PC-3 (cell line): ENCODE measurements around the gene CNST. TPM values are rescaled to one million over a fixed set of nuclear protein-coding genes. Genes with fewer than 3 reads are reported as not detected.

Experiments
- ATAC-seq: fragments of 200-7000 bp; cut with Tn5 transposase; 2 replicates; pipeline ENCODE4 v1.9.1; 2020; ENCODE audit warnings: mild to moderate bottlenecking, moderate library complexity
- BruUV-seq: library from RNA; stranded (reverse); fragments of 400-500 nt; replicated peaks from 2 replicates; lab custom pipeline; 2021; lab: Mats Ljungman, UMichigan
- CTCF ChIA-PET: fragments of 300-600 bp; sonication (Branson Sonifier 250); formaldehyde crosslinking; loops from one replicate; lab custom pipeline; 2022; ENCODE audit warnings: antibody characterized with exemption; lab: Charles Lee
- POLR2A ChIA-PET: fragments of 300-600 bp; sonication (Branson Sonifier 250); formaldehyde crosslinking; loops from one replicate; lab custom pipeline; 2022; ENCODE audit warnings: antibody characterized with exemption; ENCODE audit not compliant: unreplicated experiment; lab: Charles Lee
- DNase-seq: peaks from one replicate; pipeline ENCODE4 v3.0.0-alpha.2; 2015
- H2AFZ ChIP-seq: fragments of 300-600 bp; sonication (generic); 2 replicates; pipeline ENCODE4 v1.6.0; 2016; ENCODE audit warnings: antibody characterized with exemption, low read length
- H3F3A ChIP-seq: fragments of 300-600 bp; sonication (generic); one replicate; pipeline ENCODE4 v1.6.0; 2017; ENCODE audit warnings: antibody characterized with exemption, low read length, control low read depth, mild to moderate bottlenecking; ENCODE audit not compliant: unreplicated experiment
- H3K27ac ChIP-seq: fragments of 300-600 bp; sonication (generic); 2 replicates; pipeline ENCODE4 v1.5.1; 2016; ENCODE audit warnings: mild to moderate bottlenecking, low read length
- H3K27me3 ChIP-seq: fragments of 300-600 bp; sonication (generic); 2 replicates; pipeline ENCODE4 v1.6.1; 2016; ENCODE audit warnings: low read length, mixed read lengths
- H3K36me3 ChIP-seq: fragments of 300-600 bp; sonication (generic); 2 replicates; pipeline ENCODE4 v1.6.1; 2016; ENCODE audit warnings: low read depth, mixed run types, low read length, mixed read lengths
- H3K4me1 ChIP-seq: fragments of 300-600 bp; sonication (generic); 2 replicates; pipeline ENCODE4 v1.5.1; 2016; ENCODE audit warnings: low read length; ENCODE audit not compliant: insufficient read depth
- H3K4me2 ChIP-seq: fragments of 300-600 bp; sonication (generic); 2 replicates; pipeline ENCODE4 v1.6.0; 2016; ENCODE audit warnings: low read length
- H3K4me3 ChIP-seq: fragments of 300-600 bp; sonication (generic); 2 replicates; pipeline ENCODE4 v1.5.1; 2016; ENCODE audit warnings: mild to moderate bottlenecking, low read length, mixed read lengths
- H3K79me2 ChIP-seq: fragments of 300-600 bp; sonication (generic); 2 replicates; pipeline ENCODE4 v1.6.1; 2017; ENCODE audit warnings: low read length, mixed read lengths
- H3K9ac ChIP-seq: fragments of 300-600 bp; sonication (generic); 2 replicates; pipeline ENCODE4 v1.6.0; 2016; ENCODE audit warnings: mild to moderate bottlenecking, low read length
- H3K9me2 ChIP-seq: fragments of 300-600 bp; sonication (generic); replicated peaks from 2 replicates; pipeline ENCODE4 v1.6.1; 2016; ENCODE audit warnings: mixed run types, low read length, mixed read lengths
- H3K9me3 ChIP-seq: fragments of 300-600 bp; sonication (generic); 2 replicates; pipeline ENCODE4 v1.6.1; 2016; ENCODE audit warnings: low read length, mixed read lengths
- H4K20me1 ChIP-seq: fragments of 300-600 bp; sonication (generic); 2 replicates; pipeline ENCODE4 v1.6.1; 2016; ENCODE audit warnings: low read length, mixed read lengths
- EZH2 ChIP-seq: fragments of 300-600 bp; sonication (generic); IDR thresholded peaks from one replicate; pipeline ENCODE4 v1.6.1; 2017; ENCODE audit warnings: antibody characterized with exemption, mild to moderate bottlenecking, low read length; ENCODE audit not compliant: unreplicated experiment
- EZH2phosphoT487 ChIP-seq: fragments of 300-600 bp; sonication (generic); IDR thresholded peaks from 2 replicates; pipeline ENCODE4 v1.6.1; 2018; ENCODE audit warnings: mild to moderate bottlenecking, antibody characterized with exemption, low read length, borderline replicate concordance
- intact Hi-C: fragments of 100-400 bp; cut with micrococcal nuclease; formaldehyde crosslinking; loops from 2 replicates; pipeline ENCODE4 v1.9.0; 2023
- total RNA-seq: library from RNA; depleted of rRNA; stranded (reverse); fragments of >200 nt; gene quantifications from 2 replicates; pipeline ENCODE4 v1.2.3, GENCODE V29; 2014
- TF ChIP-seq, protein P1 (sequence below): fragments of 300-600 bp; sonication (generic); conservative IDR thresholded peaks from 2 replicates; pipeline ENCODE4 v1.5.1; 2017; ENCODE audit warnings: antibody characterized with exemption, low read depth, mild to moderate bottlenecking, low read length

CNST gene
- total RNA-seq, 1 experiment from 2014 or later: 13.5 TPM

DNA sequence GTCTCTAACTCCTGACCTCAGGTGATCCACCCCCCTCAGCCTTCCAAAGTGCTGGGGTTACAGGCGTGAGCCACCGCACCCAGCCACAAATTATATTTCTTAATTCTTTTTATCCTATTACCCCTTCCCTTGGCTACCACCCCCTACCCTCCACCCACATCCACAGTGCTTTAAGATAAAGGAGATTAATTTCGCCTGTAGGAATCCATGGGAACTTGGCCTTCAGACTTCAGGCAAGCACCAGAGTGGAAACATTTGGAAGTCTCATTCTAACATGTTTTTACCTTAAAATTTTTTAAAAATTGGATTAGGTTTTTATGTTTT is 10.4 kb downstream of the CNST start:
- ChIA-PET POLR2A (no interaction called here), CTCF (no interaction called here)
- Histone ChIP-seq H3K27ac (no peak overlapping the region), H3K79me2 (peaks cover 44% of the 10 kb centered on the region), H4K20me1 (no peaks in the 10 kb centered on the region), H3K9me2 (no peaks in the 10 kb centered on the region), H3K27me3 (no peaks in the 10 kb centered on the region), H3K9ac (no peak overlapping the region), H3K9me3 (no peaks in the 10 kb centered on the region), H3K4me3 (no peak overlapping the region), H3K4me2 (no peak overlapping the region), H3K36me3 (no peaks in the 10 kb centered on the region), H3K4me1 (no peaks in the 10 kb centered on the region), H3F3A (no peaks in the 10 kb centered on the region), H2AFZ (no peak overlapping the region)
- no TSS peak for BruUV-seq
- intact Hi-C loops: no loop called here
- TF ChIP-seq, protein P1, sequence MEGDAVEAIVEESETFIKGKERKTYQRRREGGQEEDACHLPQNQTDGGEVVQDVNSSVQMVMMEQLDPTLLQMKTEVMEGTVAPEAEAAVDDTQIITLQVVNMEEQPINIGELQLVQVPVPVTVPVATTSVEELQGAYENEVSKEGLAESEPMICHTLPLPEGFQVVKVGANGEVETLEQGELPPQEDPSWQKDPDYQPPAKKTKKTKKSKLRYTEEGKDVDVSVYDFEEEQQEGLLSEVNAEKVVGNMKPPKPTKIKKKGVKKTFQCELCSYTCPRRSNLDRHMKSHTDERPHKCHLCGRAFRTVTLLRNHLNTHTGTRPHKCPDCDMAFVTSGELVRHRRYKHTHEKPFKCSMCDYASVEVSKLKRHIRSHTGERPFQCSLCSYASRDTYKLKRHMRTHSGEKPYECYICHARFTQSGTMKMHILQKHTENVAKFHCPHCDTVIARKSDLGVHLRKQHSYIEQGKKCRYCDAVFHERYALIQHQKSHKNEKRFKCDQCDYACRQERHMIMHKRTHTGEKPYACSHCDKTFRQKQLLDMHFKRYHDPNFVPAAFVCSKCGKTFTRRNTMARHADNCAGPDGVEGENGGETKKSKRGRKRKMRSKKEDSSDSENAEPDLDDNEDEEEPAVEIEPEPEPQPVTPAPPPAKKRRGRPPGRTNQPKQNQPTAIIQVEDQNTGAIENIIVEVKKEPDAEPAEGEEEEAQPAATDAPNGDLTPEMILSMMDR: no peak
- no peak for TF ChIP-seq EZH2phosphoT487
- TF ChIP-seq EZH2: no peak
- ATAC-seq (no peak), DNase-seq (no peak)

GRCh38 chr1:246577082-246577719 is 10.9 kb downstream of the CNST start:
- H2AFZ ChIP-seq: no peak overlapping the region
- DNase-seq: no peak
- BruUV-seq: no TSS peak
- ChIA-PET CTCF (no interaction called here), POLR2A (no interaction called here)
- no peaks in the 10 kb centered on the region for H3K9me3 ChIP-seq
- H3F3A ChIP-seq: no peaks in the 10 kb centered on the region
- peaks cover 40% of the 10 kb centered on the region for H3K79me2 ChIP-seq
- H3K9me2 ChIP-seq: no peaks in the 10 kb centered on the region
- no peaks in the 10 kb centered on the region for H3K36me3 ChIP-seq
- H3K27me3 ChIP-seq: no peaks in the 10 kb centered on the region
- H3K4me2 ChIP-seq: no peak overlapping the region
- H4K20me1 ChIP-seq: no peaks in the 10 kb centered on the region
- TF ChIP-seq EZH2phosphoT487 (no peak), EZH2 (no peak)
- TF ChIP-seq, protein P1: no peak
- ATAC-seq: no peak
- no peak overlapping the region for H3K27ac ChIP-seq
- H3K4me3 ChIP-seq: no peak overlapping the region
- intact Hi-C loops: no loop called here
- no peaks in the 10 kb centered on the region for H3K4me1 ChIP-seq
- no peak overlapping the region for H3K9ac ChIP-seq

- H3K4me3 ChIP-seq: no peak overlapping the region
- H3K36me3 ChIP-seq: no peaks in the 10 kb centered on the region
- POLR2A ChIA-PET: no interaction called here
- H3K79me2 ChIP-seq: peaks cover 35% of the 10 kb centered on the region
- no peaks in the 10 kb centered on the region for H3K9me3 ChIP-seq
- H3K27me3 ChIP-seq: no peaks in the 10 kb centered on the region
- TF ChIP-seq, protein P1: no peak
- TF ChIP-seq EZH2phosphoT487 (no peak), EZH2 (no peak)
- intact Hi-C loops: no loop called here
- no peaks in the 10 kb centered on the region for H4K20me1 ChIP-seq
- ATAC-seq (no peak), DNase-seq (no peak)
- no peak overlapping the region for H3K9ac ChIP-seq
- H3K27ac ChIP-seq: no peak overlapping the region
- no peaks in the 10 kb centered on the region for H3K4me1 ChIP-seq
- no TSS peak for BruUV-seq
- H3K9me2 ChIP-seq: no peaks in the 10 kb centered on the region
- no peaks in the 10 kb centered on the region for H3F3A ChIP-seq
- CTCF ChIA-PET: no interaction called here
- no peak overlapping the region for H2AFZ ChIP-seq
- H3K4me2 ChIP-seq: no peak overlapping the region
Measured at GRCh38 chr1:246577720-246578106, 11.5 kb downstream of the CNST start.
